NCI-H1417 treated with DMSO at 0.1 percent for 48 hours (cell line): Measurements from ENCODE around the gene H2AZ2.
"Not testable (repeated sequence)": the region's sequence is repeated elsewhere in the genome, so short reads cannot be mapped to it uniquely, and the experiment has no call there.

Experiments used
- DNase-seq: peaks from one replicate; lab custom pipeline; 2025; lab: John Stamatoyannopoulos, UW

H2AZ2 gene

DNA sequence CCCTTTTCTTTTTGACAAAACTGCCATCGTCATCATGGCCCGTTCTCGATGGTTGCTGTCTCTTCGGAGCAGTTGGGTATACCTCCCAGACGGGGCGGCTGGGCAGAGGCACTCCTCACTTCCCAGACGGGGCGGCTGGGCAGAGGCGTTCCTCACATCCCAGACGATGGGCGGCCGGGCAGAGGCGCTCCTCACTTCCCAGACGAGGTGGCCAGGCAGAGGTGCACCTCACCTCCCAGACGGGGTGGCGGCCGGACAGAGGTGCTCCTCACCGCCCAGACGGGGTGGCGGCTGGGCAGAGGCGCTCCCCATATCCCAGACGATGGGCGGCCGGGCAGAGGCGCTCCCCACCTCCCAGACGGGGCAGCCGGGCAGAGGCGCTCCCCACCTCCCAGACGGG lies 22.9 kb upstream of the H2AZ2 start:
- DNase-seq: not testable (repeated sequence)

- DNase-seq: not testable (repeated sequence)
These were observed 22.4 kb upstream of the H2AZ2 start for GRCh38 chr7:44870336-44870735.

- DNase-seq: no peak
These were observed 19.4 kb upstream of the H2AZ2 start for GRCh38 chr7:44867073-44867995.

- not testable (repeated sequence) for DNase-seq
These were observed 14.1 kb upstream of the H2AZ2 start for GRCh38 chr7:44861949-44862348.

DNA sequence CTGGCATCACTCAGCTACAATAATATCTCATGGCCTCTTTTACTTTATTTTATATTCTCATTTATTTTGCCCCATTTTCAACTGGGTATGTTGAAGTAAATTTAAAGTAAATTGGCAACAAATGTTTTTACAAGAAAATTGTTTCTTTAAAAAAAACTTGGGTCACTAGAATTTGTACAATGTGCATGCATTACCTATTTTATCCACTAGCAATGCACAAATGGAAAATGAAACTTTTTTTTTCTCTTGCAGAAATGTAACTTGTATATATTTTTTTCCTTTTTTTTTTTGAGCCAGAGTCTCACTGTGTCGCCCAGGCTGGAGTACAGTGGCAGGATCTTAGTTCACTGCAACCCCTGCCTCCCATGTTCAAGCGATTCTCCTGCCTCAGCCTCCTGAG lies 10.3 kb upstream of the H2AZ2 start:
- no peak for DNase-seq

DNA sequence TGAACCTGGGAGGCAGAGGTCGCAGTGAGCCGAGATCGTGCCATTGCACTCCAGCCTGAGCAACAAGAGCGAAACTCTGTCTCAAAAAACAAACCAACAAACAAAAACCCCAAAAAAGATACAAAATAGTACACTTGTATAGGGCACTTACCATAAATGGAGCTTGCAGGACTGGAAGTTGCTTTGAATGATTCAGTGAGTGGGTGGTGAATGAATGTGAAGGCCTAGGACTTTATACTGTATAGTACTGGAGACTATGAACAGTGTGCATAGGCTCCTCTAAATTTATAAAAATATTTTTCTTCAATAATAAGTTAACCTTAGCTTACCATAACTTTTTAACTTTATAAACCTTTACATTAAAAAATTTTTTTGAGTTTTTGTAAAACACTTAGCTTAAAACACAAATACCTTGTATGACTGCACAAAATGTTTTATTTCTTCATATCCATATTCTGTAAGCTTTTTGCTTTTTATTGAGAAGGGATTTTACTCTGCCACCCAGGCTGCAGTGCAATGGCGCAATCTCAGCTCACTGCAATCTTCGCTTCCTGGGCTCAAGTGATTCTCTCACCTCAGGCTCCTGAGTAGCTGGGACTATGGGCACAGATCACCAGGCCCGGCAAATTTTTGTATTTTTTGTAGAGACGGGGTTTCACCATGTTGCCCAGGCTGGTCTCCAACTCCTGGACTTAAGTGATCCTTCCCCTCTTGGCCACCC lies 6.9 kb upstream of the H2AZ2 start:
- DNase-seq: no peak

- no peak for DNase-seq
These were observed 5.5 kb upstream of the H2AZ2 start for GRCh38 chr7:44853391-44853790.

GRCh38 chr7:44852590-44852989 lies 4.7 kb upstream of the H2AZ2 start:
- DNase-seq: no peak

GRCh38 chr7:44849885-44850544 lies 2.1 kb upstream of the H2AZ2 start:
- no peak for DNase-seq

GRCh38 chr7:44849259-44849884 lies 1.5 kb upstream of the H2AZ2 start:
- no peak for DNase-seq

DNA sequence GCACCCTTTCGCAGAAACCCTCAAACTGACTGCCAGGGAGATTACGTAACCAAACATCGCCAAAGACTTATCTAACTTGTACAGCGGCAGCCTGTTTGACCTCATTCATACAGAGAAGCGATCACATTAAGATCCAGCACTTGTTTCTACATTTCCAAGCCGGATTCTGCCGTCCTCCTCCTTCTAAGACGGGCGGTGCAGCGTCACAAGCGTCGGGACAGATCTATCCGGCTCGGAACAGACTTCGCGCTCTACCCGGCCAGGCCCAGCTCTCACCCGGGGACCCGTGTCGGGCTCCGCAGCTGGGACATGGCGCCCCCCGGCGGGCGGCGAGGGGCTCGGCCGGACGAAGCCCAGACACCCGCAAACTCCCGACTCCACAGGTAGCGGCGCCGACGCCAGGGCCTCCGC lies 373 bp downstream of the H2AZ2 start:
- no peak for DNase-seq

DNA sequence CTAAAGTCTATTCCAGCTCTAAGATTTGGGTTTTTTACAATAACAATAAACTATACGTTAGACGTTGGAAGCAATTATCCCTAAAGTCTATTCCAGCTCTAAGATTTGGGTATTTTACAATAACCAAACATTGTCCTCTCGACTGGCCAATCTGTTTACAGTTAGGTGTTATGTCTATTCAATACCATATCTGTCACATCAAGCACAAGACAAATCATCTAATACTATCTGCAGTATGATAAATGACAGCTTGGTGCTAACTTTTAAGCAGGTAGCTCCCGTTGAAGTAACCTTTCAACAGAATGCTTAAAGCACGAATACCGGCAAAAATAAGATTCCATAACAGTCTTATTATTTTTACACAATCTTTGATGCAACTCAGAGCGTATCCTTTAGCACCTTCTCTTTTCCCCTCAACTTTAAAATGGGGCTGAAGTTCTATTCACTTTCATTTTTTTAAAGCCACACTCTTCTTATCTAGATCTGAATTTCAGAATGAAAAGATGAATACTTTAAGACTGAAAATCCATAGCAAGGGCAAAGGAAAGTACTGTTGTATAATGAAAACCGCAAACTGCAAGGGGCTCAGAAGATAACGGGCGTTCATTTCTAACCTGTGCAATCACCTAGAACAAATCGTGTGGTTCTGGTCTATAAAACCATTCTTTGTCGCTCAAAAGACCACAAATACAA lies 925 bp downstream of the H2AZ2 start:
- no peak for DNase-seq

- DNase-seq: not testable (repeated sequence)
These were observed 1.5 kb downstream of the H2AZ2 start for GRCh38 chr7:44846390-44846789.

- DNase-seq: no peak
These were observed 2.4 kb downstream of the H2AZ2 start for GRCh38 chr7:44845451-44845850.

DNA sequence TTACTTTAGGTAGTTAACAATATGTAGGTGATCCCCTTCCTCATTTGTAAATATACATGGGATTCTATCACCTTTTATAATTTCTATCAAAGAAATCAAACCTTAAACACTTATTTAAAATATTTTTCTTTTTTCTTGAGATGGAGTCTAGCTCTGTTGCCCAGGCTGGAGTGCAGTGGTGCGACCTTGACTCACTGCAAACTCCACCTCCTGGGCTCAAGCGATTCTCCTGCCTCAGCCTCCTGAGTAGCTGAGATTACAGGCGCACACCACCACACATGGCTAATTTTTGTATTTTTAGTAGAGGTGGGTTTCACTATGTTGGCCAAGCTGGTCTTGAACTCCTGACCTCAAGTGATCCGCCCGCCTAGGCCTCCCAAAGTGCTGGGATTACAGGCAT lies 4.4 kb downstream of the H2AZ2 start:
- not testable (repeated sequence) for DNase-seq

GRCh38 chr7:44842675-44843074 lies 5.2 kb downstream of the H2AZ2 start:
- not testable (repeated sequence) for DNase-seq

DNA sequence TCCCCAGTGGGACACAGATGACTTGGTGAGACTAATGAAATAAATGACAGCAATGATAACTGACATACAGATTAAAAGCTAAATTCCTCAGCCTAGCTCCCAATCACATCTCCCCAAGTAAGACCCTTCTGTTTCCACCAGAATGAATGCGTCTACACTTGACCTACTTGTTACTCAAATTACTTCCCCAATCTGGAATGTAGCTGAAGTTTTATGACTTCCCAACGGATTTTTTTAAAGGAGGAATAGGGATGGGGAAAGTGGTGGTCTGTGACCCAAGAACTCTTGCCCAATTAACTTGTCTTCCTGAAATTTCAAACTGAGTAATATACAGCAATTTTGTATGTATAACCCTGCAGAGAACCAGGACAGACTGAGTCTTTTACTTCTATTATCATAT lies 9.1 kb downstream of the H2AZ2 start:
- DNase-seq: no peak

GRCh38 chr7:44827567-44827966 lies 20.3 kb downstream of the H2AZ2 start:
- DNase-seq: no peak

DNA sequence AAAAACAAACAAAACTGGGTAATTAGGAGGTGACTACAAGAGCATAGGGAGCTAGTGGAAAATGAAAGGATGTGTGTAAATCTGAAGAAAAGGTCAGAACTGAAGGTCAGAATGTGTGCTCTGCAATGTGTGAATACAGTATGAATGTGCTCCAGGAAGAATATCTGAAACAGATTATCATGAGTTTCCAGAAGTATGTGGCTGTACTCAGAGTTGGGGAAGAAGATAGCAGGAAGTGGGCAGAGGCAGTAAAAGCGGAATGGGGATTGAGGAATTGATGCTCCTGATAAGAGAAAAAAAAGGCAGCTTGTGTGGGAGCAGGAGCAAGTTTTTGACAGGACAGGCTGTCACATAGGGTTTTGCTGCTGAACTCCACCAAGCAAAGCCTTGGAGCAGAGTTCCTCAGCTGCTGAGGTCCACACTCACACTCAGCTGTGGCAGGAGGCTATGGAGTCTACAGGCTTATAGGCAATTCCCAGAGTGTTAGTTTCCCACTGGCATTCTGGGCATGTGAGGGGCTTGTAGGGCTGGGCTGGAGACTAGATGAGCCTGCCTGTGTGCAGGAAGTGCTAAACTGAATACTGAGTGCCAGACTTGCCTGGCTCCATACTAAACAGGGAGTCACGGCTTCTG lies 22.9 kb downstream of the H2AZ2 start:
- no peak for DNase-seq

GRCh38 chr7:44823255-44823781 lies 24.6 kb downstream of the H2AZ2 start:
- no peak for DNase-seq

DNA sequence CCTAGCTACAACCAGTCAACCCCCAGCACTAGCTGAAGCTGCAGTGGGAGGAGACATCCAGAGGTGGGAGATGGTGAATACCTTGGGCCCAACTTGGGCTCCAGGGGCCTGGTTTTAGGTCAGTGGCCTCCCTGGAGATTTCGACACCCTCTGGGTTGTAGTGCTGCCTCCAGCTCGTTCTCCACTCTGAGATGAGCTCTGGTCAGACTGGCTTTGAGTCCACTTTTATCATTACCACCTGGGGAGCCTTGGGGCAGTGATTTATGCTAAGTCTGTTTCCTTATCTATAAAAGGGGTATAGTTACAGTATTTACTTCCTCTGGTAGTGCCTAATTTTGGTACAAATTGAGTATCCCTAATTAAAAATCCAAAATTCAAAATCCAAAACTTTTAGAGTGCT lies 28.6 kb downstream of the H2AZ2 start:
- no peak for DNase-seq
